Pancreas (tissue), 10 donors: ENCODE measurements around the gene PRKCSH. TPM values are rescaled to one million over a fixed set of nuclear protein-coding genes. Genes with fewer than 3 reads are reported as not detected.
"Not testable (repeated sequence)": the region's sequence is repeated elsewhere in the genome, so short reads cannot be mapped to it uniquely, and the experiment has no call there.

Experiments used
- ATAC-seq, 4 donors: fragments of 200-7000 bp; cut with Tn5 transposase; one replicate each; pipeline versions ENCODE4 v1.8.0 to v1.9.1; 2020; ENCODE audit warnings: mild to moderate bottlenecking in 4 of 4, moderate library complexity in 4 of 4
- DNase-seq, 6 donors: peaks; one replicate each; pipeline ENCODE4 v3.0.0-alpha.2; 2020
- FAIRE-seq: peaks from 2 replicates; lab custom pipeline; 2012; peaks lifted over from hg19 to GRCh38; lab: Jason Lieb, UNC
- H3K27ac ChIP-seq, 4 donors: fragments of 200-600 bp; sonication (generic); 1 replicate in 3 of 4; 2 replicates in 1 of 4; pipeline versions ENCODE4 v1.5.0 to v1.8.0; 2020
- H3K27me3 ChIP-seq, 4 donors: fragments of 200-600 bp; one replicate each; pipeline ENCODE4 v1.8.0; 2021
- H3K36me3 ChIP-seq, 3 donors: fragments of 200-600 bp; sonication (generic) in 1 of 3; one replicate each; pipeline versions ENCODE4 v1.5.0 to v1.8.0; 2020 to 2021
- H3K4me1 ChIP-seq, 3 donors: fragments of 200-600 bp; one replicate each; pipeline ENCODE4 v1.8.0; 2021
- H3K4me3 ChIP-seq, 4 donors: fragments of 200-600 bp; sonication (generic) in 2 of 4; one replicate each; pipeline versions ENCODE4 v1.5.0 to v1.8.0; 2020 to 2021
- H3K9me3 ChIP-seq, 4 donors: fragments of 200-600 bp; one replicate each; pipeline ENCODE4 v1.8.0; 2021
- WGBS, 2 donors: extraction: QIAGEN DNeasy Blood & Tissue Kit; methylation state at CpG; one replicate each; pipeline ENCODE4 v1.1.7; 2013; 5-methylcytosine and 5-hydroxymethylcytosine counted together
- intact Hi-C, 3 donors: fragments of 100-400 bp; cut with DNase I; formaldehyde crosslinking; loops; one replicate each; pipeline versions ENCODE4 v1.11.1 to v1.14.2; 2022
- polyA plus RNA-seq, 2 donors: library from polyadenylated mRNA; stranded (reverse); fragments of 200-250 nt; gene quantifications; one replicate each; pipeline ENCODE4 v1.2.3, GENCODE V29; 2013
- total RNA-seq, 6 donors: library from RNA; stranded (reverse); fragmentation: NEBNext Ultra II Directional in 4 of 6; extraction: Animal tissue kit (Norgen Biotek cat#: 25700) in 4 of 6; gene quantifications; one replicate each; pipeline versions ENCODE4 v1.2.1 to v1.2.4, GENCODE V29; 2021 to 2023
- TF ChIP-seq, protein P1 (sequence below), 4 donors: fragments of 200-600 bp; sonication (generic) in 3 of 4; IDR thresholded peaks; one replicate each; pipeline versions ENCODE4 v1.5.0 to v1.8.0; 2021; ENCODE audit warnings: antibody characterized with exemption in 4 of 4
- donor health status: healthy with polysubstance abuse.
- donor health status: DM: no; HTN: no; CAD: no; lungs with moderate emphysema.
- donor health status: DM: no; HTN: no; CAD: no.
- donor health status: control.
- donor health status: control.
- donor health status: Bipolar disorder and iron deficiency.
- donor health status: DM: yes; HTN: yes; CAD: no.
- donor health status: DM: no; HTN: no; CAD: no.
- donor health status: DM: no; HTN: no; CAD: no.
- donor health status: DM: yes; HTN: yes; CAD: no.

The PRKCSH gene
- total and polyA plus RNA-seq, 8 donors = 114 to 217 (median 163) TPM

GRCh38 chr19:11404588-11405222 is 30.7 kb upstream of the PRKCSH start:
- H3K27ac ChIP-seq = no peak overlapping the region
- no peak overlapping the region for H3K4me3 ChIP-seq
- H3K9me3 ChIP-seq = no peaks in the 10 kb centered on the region
- 78 to 82% methylated on average over 9 of the region's 9 CpGs for WGBS, 2 donors
- peaks cover 0 to 7% (median 0%) of the 10 kb centered on the region in 3 donors for H3K36me3 ChIP-seq
- TF ChIP-seq, protein P1, sequence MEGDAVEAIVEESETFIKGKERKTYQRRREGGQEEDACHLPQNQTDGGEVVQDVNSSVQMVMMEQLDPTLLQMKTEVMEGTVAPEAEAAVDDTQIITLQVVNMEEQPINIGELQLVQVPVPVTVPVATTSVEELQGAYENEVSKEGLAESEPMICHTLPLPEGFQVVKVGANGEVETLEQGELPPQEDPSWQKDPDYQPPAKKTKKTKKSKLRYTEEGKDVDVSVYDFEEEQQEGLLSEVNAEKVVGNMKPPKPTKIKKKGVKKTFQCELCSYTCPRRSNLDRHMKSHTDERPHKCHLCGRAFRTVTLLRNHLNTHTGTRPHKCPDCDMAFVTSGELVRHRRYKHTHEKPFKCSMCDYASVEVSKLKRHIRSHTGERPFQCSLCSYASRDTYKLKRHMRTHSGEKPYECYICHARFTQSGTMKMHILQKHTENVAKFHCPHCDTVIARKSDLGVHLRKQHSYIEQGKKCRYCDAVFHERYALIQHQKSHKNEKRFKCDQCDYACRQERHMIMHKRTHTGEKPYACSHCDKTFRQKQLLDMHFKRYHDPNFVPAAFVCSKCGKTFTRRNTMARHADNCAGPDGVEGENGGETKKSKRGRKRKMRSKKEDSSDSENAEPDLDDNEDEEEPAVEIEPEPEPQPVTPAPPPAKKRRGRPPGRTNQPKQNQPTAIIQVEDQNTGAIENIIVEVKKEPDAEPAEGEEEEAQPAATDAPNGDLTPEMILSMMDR (IDR thresholded peaks at IDR 0.05) = no peak
- intact Hi-C loops = no loop called here
- FAIRE-seq (no peak), ATAC-seq (no peak), DNase-seq (peak in 1 of 6 donors; percentile 6)
- no peaks in the 10 kb centered on the region for H3K4me1 ChIP-seq
- no peaks in the 10 kb centered on the region for H3K27me3 ChIP-seq

DNA sequence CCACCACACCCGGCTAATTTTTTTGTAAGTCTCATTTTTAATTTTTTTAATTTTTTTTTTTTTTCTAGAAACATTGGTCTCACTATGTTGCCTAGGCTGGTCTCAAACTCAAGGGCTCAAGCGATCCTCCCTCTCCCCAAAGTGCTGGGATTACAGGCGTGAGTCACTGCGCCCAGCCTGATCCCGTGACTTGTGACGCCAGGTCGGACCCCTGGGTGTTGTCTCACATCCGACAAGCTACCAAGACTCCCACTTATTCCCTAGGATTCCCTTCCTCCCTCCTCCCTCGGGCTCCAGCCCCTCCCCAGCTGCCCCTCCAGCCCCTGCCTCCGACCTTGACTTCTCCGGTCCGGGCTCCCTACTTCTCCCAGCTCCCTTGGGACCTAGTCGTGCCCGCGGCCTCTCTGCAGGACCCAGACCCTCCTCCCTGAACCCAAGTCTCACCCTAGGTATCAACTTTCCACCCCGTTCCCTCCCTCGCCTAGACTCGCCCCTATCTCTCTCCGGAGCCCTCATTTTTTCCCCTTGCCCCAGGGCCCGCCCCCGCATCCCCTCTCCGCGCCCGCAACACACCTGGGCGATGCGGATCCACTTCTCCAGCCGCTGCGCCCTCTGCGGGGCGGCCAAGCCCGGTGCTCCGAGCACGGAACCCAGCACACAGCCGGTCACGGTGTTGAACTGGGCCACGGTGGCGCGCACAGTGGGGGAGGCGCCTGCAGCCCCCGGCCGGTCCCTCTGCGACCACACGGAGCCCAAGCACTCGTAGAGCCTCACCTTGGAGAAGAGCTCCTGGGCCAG is 29.4 kb upstream of the PRKCSH start:
- no peak for ATAC-seq
- DNase-seq = peak in 2 of 6 donors; percentile 15 to 63
- Histone ChIP-seq H3K27me3 (no peaks in the 10 kb centered on the region), H3K4me1 (no peaks in the 10 kb centered on the region), H3K4me3 (no peak overlapping the region), H3K9me3 (no peaks in the 10 kb centered on the region), H3K27ac (no peak overlapping the region), H3K36me3 (peaks cover 0 to 7% (median 0%) of the 10 kb centered on the region in 3 donors)
- WGBS, 2 donors = 82 to 87% methylated on average over 39 to 44 of the region's 44 CpGs
- TF ChIP-seq, protein P1 (IDR thresholded peaks at IDR 0.05) = no peak
- no peak for FAIRE-seq
- intact Hi-C loops = no loop called here

DNA sequence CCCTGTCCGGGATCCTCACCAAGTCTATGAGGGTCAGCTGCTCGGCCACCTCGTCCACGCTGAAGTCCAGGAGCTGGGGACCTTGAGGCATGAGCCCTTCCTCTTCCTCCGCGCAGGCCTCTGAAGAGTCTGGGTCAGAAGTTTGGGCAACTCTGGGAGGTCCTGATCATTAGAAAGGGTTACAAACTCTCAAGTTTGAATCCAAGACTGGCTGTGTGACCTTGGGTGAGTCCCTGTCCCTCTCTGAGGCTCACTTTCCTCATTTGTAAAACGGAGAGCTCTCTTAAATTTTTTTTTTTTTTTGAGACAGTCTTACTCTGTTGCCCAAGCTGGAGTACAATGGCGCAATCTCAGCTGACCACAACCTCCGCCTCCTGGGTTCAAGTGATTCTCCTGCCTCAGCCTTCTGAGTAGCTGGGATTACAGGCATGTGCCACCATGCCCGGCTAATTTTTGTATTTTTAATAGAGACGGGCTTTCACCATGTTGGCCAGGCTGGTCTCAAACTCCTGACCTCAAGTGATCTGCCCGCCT is 28.7 kb upstream of the PRKCSH start:
- FAIRE-seq, H3K27ac ChIP-seq, H3K27me3 ChIP-seq, H3K36me3 ChIP-seq, DNase-seq, H3K4me3 ChIP-seq, intact Hi-C loops, H3K9me3 ChIP-seq, H3K4me1 ChIP-seq, ATAC-seq: not testable (repeated sequence)
- WGBS, 2 donors = 93 to 94% methylated on average over 12 of the region's 12 CpGs

DNA sequence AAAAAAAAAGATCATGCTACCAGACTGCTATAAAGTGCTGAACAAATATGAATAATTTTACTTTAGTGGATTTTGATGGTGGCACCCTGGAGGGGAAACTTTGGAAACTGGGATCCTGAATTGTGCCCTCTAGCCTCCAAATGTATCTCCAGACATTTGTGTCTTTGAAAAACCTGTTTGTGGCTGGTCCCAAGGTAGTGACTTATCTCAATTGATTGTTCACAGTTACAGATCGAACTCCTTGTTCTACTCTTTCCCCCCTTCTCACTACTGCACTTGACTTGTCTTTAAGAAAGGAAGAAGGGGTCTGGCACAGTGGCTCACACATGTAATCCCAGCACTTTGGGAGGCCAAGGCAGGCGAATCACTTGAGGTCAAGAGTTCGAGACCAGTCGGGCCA is 26.8 kb upstream of the PRKCSH start:
- ATAC-seq (no peak), DNase-seq (no peak), FAIRE-seq (no peak)
- H3K27ac ChIP-seq = no peak overlapping the region
- H3K9me3 ChIP-seq = no peaks in the 10 kb centered on the region
- H3K4me1 ChIP-seq = no peaks in the 10 kb centered on the region
- 92 to 98% methylated on average over 4 of the region's 4 CpGs for WGBS, 2 donors
- peaks cover 0 to 6% (median 0%) of the 10 kb centered on the region in 3 donors for H3K36me3 ChIP-seq
- TF ChIP-seq, protein P1 (IDR thresholded peaks at IDR 0.05) = no peak
- no peak overlapping the region for H3K4me3 ChIP-seq
- H3K27me3 ChIP-seq = no peaks in the 10 kb centered on the region
- intact Hi-C loops = no loop called here

GRCh38 chr19:11410682-11411081 is 24.8 kb upstream of the PRKCSH start:
- no peak overlapping the region for H3K27ac ChIP-seq
- DNase-seq (no peak), ATAC-seq (no peak), FAIRE-seq (no peak)
- H3K4me1 ChIP-seq = no peaks in the 10 kb centered on the region
- H3K9me3 ChIP-seq = no peaks in the 10 kb centered on the region
- 76 to 81% methylated on average over 8 of the region's 8 CpGs for WGBS, 2 donors
- no peaks in the 10 kb centered on the region for H3K27me3 ChIP-seq
- H3K4me3 ChIP-seq = no peak overlapping the region
- intact Hi-C loops = no loop called here
- TF ChIP-seq, protein P1 (IDR thresholded peaks at IDR 0.05) = no peak
- H3K36me3 ChIP-seq = no peaks in the 10 kb centered on the region
